Gastroesophageal sphincter (tissue), 4 donors: Measurements from ENCODE around the gene CAVIN2. TPM values are rescaled to one million over a fixed set of nuclear protein-coding genes. Genes with fewer than 3 reads are reported as not detected.

Source experiments
- ATAC-seq: fragments of 150-250 bp; one replicate; pipeline ENCODE4 v1.9.1; 2016; ENCODE audit warnings: mild to moderate bottlenecking, moderate library complexity
- H3K27ac ChIP-seq, 4 donors: fragments of 200-600 bp; sonication (generic) in 3 of 4; 1 replicate in 3 of 4; 2 replicates in 1 of 4; pipeline ENCODE4 v1.5.1; 2016 to 2019
- H3K27me3 ChIP-seq: fragments of 200-600 bp; sonication (generic); one replicate; pipeline ENCODE4 v1.5.1; 2019
- H3K36me3 ChIP-seq, 2 donors: fragments of 200-600 bp; sonication (generic); one replicate each; pipeline ENCODE4 v1.5.1; 2019; ENCODE audit warnings: control low read depth in 1 of 2
- H3K4me1 ChIP-seq, 3 donors: fragments of 200-600 bp; sonication (generic); 1 replicate in 2 of 3; 2 replicates in 1 of 3; pipeline ENCODE4 v1.5.1; 2016 to 2019; ENCODE audit warnings: control low read depth in 2 of 3
- H3K4me3 ChIP-seq, 2 donors: fragments of 200-600 bp; sonication (generic); one replicate each; pipeline ENCODE4 v1.5.1; 2019; ENCODE audit warnings: mild to moderate bottlenecking in 1 of 2, moderate library complexity in 1 of 2
- H3K9me3 ChIP-seq, 3 donors: fragments of 200-600 bp; sonication (generic); one replicate each; pipeline ENCODE4 v1.5.1; 2017 to 2019; ENCODE audit warnings: control low read depth in 2 of 3
- EP300 ChIP-seq: sonication (generic); formaldehyde crosslinking; IDR thresholded peaks from one replicate; pipeline ENCODE4 v1.6.1; 2017; ENCODE audit warnings: antibody characterized with exemption, mild to moderate bottlenecking
- POLR2A ChIP-seq, 2 donors: fragments of 450-650 bp; IDR thresholded peaks; one replicate each; pipeline ENCODE4 v1.6.1; 2017; ENCODE audit warnings: antibody characterized with exemption in 2 of 2, mild to moderate bottlenecking in 2 of 2, moderate library complexity in 1 of 2
- POLR2AphosphoS5 ChIP-seq: sonication (generic); formaldehyde crosslinking; IDR thresholded peaks from one replicate; pipeline ENCODE4 v1.6.1; 2017; ENCODE audit warnings: antibody characterized with exemption
- WGBS, 2 donors: methylation state at CpG; one replicate each; pipeline ENCODE4 v1.1.5; 2018; ENCODE audit warnings: low coverage in 1 of 2; 5-methylcytosine and 5-hydroxymethylcytosine counted together
- total RNA-seq, 4 donors: library from RNA; depleted of rRNA; stranded (reverse); fragments of >200 nt; gene quantifications; one replicate each; pipeline ENCODE4 v1.1.0, GENCODE V29; 2016
- TF ChIP-seq, protein P1 (sequence below), 4 experiments: fragments of 200-600 bp in 2 of 4; fragments of 450-650 bp in 2 of 4; sonication (generic) in 1 of 4; IDR thresholded peaks; one replicate each; pipeline ENCODE4 v1.5.1; 2017 to 2019; ENCODE audit warnings: antibody characterized with exemption in 4 of 4, mild to moderate bottlenecking in 2 of 4, moderate library complexity in 2 of 4

Gene CAVIN2
- total RNA-seq, 4 donors from 2014 or later = 72.8 to 192 (median 129) TPM

DNA sequence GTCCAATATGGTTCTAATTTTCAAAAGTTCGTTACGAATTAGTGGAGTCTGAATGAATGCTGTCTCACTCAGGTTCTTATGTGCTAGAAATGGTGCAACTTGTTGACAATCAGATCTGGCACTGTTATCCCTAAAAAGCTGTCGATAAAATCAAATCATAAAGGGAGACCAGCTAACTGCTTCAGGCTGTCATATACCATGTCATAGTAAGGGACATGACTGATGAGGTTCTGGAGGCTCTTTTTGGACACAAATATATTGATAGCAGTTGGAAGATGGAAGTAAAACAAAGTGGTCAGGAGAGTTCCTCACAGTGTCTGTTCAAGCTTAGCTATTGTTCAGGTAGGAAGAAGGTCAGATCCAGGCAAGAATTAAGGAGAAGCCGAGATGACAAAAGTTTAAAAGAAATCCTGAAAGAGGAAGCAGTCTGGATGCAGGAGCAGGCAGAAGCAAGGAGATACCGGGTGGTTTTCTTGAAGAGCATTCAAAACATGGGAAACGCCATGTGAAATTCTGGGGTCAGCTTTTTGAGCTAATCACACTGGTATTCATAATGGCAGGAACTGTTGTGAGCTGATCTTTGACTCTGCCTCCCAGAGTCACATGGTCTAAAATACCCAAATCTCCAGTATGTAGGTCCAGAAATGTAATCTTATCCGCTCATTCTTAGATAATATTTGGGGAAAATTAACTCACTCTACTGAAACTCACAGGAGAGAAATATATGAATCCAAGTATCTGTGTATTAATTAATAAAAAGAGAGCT, 9.4 kb upstream of the CAVIN2 start:
- no peak for ATAC-seq
- Histone ChIP-seq H3K36me3 (no peaks in the 10 kb centered on the region), H3K4me3 (no peak overlapping the region), H3K9me3 (no peaks in the 10 kb centered on the region), H3K27ac (no peak overlapping the region), H3K27me3 (no peaks in the 10 kb centered on the region), H3K4me1 (peaks cover 0 to 9% (median 0%) of the 10 kb centered on the region in 3 donors)
- TF ChIP-seq, protein P1, sequence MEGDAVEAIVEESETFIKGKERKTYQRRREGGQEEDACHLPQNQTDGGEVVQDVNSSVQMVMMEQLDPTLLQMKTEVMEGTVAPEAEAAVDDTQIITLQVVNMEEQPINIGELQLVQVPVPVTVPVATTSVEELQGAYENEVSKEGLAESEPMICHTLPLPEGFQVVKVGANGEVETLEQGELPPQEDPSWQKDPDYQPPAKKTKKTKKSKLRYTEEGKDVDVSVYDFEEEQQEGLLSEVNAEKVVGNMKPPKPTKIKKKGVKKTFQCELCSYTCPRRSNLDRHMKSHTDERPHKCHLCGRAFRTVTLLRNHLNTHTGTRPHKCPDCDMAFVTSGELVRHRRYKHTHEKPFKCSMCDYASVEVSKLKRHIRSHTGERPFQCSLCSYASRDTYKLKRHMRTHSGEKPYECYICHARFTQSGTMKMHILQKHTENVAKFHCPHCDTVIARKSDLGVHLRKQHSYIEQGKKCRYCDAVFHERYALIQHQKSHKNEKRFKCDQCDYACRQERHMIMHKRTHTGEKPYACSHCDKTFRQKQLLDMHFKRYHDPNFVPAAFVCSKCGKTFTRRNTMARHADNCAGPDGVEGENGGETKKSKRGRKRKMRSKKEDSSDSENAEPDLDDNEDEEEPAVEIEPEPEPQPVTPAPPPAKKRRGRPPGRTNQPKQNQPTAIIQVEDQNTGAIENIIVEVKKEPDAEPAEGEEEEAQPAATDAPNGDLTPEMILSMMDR (IDR thresholded peaks at IDR 0.05) = no peak
- TF ChIP-seq EP300 = no peak
- TF ChIP-seq POLR2A (IDR thresholded peaks at IDR 0.05) = no peak
- 89 to 99% methylated on average over 6 to 7 of the region's 7 CpGs for WGBS, 2 donors

DNA sequence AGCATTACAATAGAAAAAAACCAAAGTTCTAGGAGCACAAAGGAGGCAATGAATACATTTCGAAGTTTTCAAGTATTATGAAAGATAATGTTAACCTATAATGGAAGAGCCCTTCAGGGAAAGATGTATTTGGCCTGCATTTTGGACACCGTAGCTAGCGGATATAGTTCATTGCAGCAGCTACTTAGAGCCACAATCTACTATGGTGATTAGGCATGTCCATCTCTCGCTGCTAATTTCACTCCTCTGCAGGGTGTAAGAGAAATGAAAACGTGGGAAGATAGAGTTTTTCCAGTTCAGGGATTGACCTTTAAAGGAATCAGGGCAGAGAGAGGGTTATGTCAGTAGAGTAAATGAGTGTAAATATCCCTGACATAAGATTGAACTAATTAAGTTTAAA, 8.5 kb upstream of the CAVIN2 start:
- no peak for ATAC-seq
- no peaks in the 10 kb centered on the region for H3K36me3 ChIP-seq
- peaks cover 0 to 9% (median 0%) of the 10 kb centered on the region in 3 donors for H3K4me1 ChIP-seq
- H3K27ac ChIP-seq = no peak overlapping the region
- WGBS, 2 donors = 87 to 90% methylated on average over 3 to 5 of the region's 5 CpGs
- H3K27me3 ChIP-seq = no peaks in the 10 kb centered on the region
- H3K9me3 ChIP-seq = no peaks in the 10 kb centered on the region
- no peak overlapping the region for H3K4me3 ChIP-seq
- TF ChIP-seq POLR2AphosphoS5 (no peak), POLR2A (IDR thresholded peaks at IDR 0.05) (no peak), EP300 (no peak)
- TF ChIP-seq, protein P1 (IDR thresholded peaks at IDR 0.05) = no peak

DNA sequence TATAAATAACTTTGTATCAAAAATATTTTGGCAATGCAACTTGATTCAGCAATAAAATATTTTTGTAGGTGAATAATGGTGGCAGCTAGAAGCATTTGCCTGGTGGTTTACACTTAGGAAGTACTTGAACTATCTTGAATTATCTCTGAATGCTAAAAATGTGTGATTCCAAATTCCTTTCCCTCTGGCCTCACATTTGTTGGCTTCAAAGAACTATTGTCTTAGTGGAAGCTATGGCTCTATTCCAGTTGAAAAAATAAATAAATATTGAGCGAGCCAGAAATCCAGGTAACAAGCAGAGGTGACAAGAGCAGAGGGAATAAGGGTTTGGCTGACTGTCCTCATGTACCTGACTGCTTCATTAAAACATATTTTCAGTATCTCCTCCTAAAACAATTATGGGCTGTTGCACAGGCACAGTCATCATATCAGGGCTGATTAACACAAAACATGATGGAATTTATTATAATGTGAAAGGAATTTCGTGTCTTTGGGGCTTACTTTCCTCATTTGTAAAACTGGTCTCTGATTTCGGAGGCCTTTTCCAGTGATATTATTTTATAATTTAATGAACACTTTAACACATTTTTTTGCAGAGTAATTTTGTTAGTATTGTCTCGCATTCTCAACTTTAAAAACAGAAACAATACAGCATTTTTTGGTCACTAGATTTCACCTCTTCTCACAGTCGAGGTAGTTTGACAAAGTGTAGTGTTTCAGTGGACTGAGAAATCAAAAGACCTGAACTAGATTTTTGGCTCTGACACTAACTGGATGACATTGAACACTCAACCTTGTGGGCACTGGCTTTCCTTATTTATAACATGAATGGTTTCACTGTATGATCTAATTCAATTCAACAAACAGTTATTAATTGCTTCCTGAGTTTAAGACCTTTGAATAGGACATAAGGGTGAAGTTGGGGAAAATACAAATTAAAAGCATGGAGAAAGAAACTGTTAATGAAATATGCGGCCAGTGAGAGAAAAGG, 7.8 kb upstream of the CAVIN2 start:
- no peaks in the 10 kb centered on the region for H3K36me3 ChIP-seq
- no peaks in the 10 kb centered on the region for H3K27me3 ChIP-seq
- TF ChIP-seq EP300 (no peak), POLR2AphosphoS5 (no peak), POLR2A (IDR thresholded peaks at IDR 0.05) (no peak)
- TF ChIP-seq, protein P1 (IDR thresholded peaks at IDR 0.05) = no peak
- 68 to 75% methylated on average over 5 to 6 of the region's 6 CpGs for WGBS, 2 donors
- no peaks in the 10 kb centered on the region for H3K9me3 ChIP-seq
- ATAC-seq = no peak
- H3K4me3 ChIP-seq = no peak overlapping the region
- H3K27ac ChIP-seq = peak overlapping the region in 1 of 4 donors; percentile 9
- peaks cover 0 to 10% (median 0%) of the 10 kb centered on the region in 3 donors for H3K4me1 ChIP-seq

DNA sequence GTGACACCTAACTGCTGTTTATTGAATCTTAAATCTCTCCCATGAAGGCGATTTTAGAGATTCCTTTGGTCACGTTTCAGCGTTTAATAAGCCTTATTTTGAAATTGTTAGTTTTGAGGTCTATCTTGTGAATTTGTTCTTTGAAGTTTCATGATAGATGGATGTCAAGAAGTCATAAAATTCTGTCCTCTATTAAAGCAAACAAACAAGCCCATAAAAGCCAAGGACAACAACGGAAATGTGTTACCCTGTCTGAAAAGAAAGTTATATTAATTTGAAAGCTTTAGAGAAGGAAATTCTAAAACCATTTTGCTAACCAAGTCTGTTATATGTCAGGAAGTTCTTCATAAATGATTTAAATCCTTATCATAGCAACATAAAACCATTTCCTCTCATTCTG, 7.0 kb upstream of the CAVIN2 start:
- no peak for ATAC-seq

More for the DNA sequence above, 7.0 kb upstream of the CAVIN2 start:
- TF ChIP-seq POLR2AphosphoS5 (no peak), POLR2A (IDR thresholded peaks at IDR 0.05) (no peak), EP300 (no peak)
- TF ChIP-seq, protein P1 (IDR thresholded peaks at IDR 0.05) = no peak
- H3K27me3 ChIP-seq = no peaks in the 10 kb centered on the region
- H3K36me3 ChIP-seq = no peaks in the 10 kb centered on the region
- WGBS, 2 donors = 80 to 85% methylated on average over 4 of the region's 4 CpGs
- no peak overlapping the region for H3K4me3 ChIP-seq
- H3K4me1 ChIP-seq = peaks cover 0 to 19% (median 0%) of the 10 kb centered on the region in 3 donors
- no peaks in the 10 kb centered on the region for H3K9me3 ChIP-seq
- H3K27ac ChIP-seq = peak overlapping the region in 1 of 4 donors; percentile 9
